IMR-90 (cell line): ENCODE measurements around the gene RBBP8. TPM values are rescaled to one million over a fixed set of nuclear protein-coding genes. Genes with fewer than 3 reads are reported as not detected.

Experiments
- ATAC-seq: fragments of 200-7000 bp; cut with Tn5 transposase; 2 replicates; pipeline ENCODE4 v1.9.1; 2020; ENCODE audit warnings: low read depth, mild to moderate bottlenecking, moderate library complexity
- BruUV-seq: library from RNA; stranded (reverse); fragments of 400-500 nt; replicated peaks from 2 replicates; lab custom pipeline; 2021; lab: Mats Ljungman, UMichigan
- CTCF ChIA-PET: fragments of 300-600 bp; formaldehyde crosslinking; extraction: SDS; loops from one replicate; lab custom pipeline; 2021; ENCODE audit warnings: antibody characterized with exemption; lab: Yijun Ruan, JAX
- POLR2A ChIA-PET: fragments of 300-600 bp; sonication (Branson Sonifier 250); formaldehyde crosslinking; loops from one replicate; lab custom pipeline; 2022; ENCODE audit warnings: antibody characterized with exemption; ENCODE audit not compliant: unreplicated experiment; lab: Charles Lee
- DNase-seq: peaks from one replicate; pipeline ENCODE4 v3.0.0; 2013
- H2AFZ ChIP-seq: replicated peaks from 2 replicates; pipeline ENCODE3; 2013; ENCODE audit warnings: low read length, mild to moderate bottlenecking; ENCODE audit not compliant: poor library complexity
- H2AK5ac ChIP-seq: 2 replicates; pipeline ENCODE4 v1.6.1; 2013; ENCODE audit warnings: low read depth, low read length, inconsistent platforms
- H2AK9ac ChIP-seq: replicated peaks from 2 replicates; pipeline ENCODE3; 2013; ENCODE audit warnings: mild to moderate bottlenecking, low read depth, low read length, moderate library complexity; ENCODE audit not compliant: poor library complexity
- H2BK120ac ChIP-seq: 2 replicates; pipeline ENCODE4 v1.6.1; 2013; ENCODE audit warnings: low read depth, low read length, inconsistent platforms
- H2BK15ac ChIP-seq: 3 replicates; pipeline ENCODE4 v1.6.1; 2013; ENCODE audit warnings: low read depth, low read length, inconsistent platforms
- H2BK20ac ChIP-seq: 2 replicates; pipeline ENCODE4 v1.6.1; 2013; ENCODE audit warnings: low read depth, mild to moderate bottlenecking, inconsistent platforms, low read length, moderate library complexity
- H2BK5ac ChIP-seq: 2 replicates; pipeline ENCODE4 v1.6.1; 2013; ENCODE audit warnings: mild to moderate bottlenecking, low read depth, low read length, inconsistent platforms; ENCODE audit not compliant: poor library complexity, severe bottlenecking
- H3K14ac ChIP-seq: replicated peaks from 2 replicates; pipeline ENCODE4 v1.6.1; 2013; ENCODE audit warnings: low read depth, low read length, inconsistent platforms
- H3K18ac ChIP-seq: 2 replicates; pipeline ENCODE4 v1.6.1; 2013; ENCODE audit warnings: low read depth, low read length, control low read depth
- H3K23ac ChIP-seq: 2 replicates; pipeline ENCODE4 v1.6.1; 2013; ENCODE audit warnings: low read depth, low read length, inconsistent platforms
- H3K27ac ChIP-seq: 2 replicates; pipeline ENCODE4 v1.5.1; 2013; ENCODE audit warnings: mild to moderate bottlenecking, control low read depth, low read length; ENCODE audit not compliant: insufficient read depth
- H3K27me3 ChIP-seq: 2 replicates; pipeline ENCODE4 v1.6.1; 2013; ENCODE audit warnings: low read length; ENCODE audit not compliant: control insufficient read depth, insufficient read depth
- H3K36me3 ChIP-seq: 2 replicates; pipeline ENCODE4 v1.6.1; 2013; ENCODE audit warnings: low read length, mixed read lengths; ENCODE audit not compliant: control insufficient read depth, insufficient read depth
- H3K4ac ChIP-seq: 2 replicates; pipeline ENCODE4 v1.6.1; 2013; ENCODE audit warnings: low read depth, low read length, inconsistent platforms
- H3K4me1 ChIP-seq: 2 replicates; pipeline ENCODE4 v1.6.1; 2013; ENCODE audit warnings: low read length, mixed read lengths; ENCODE audit not compliant: control insufficient read depth, insufficient read depth
- H3K4me2 ChIP-seq: 2 replicates; pipeline ENCODE4 v1.6.1; 2013; ENCODE audit warnings: low read depth, mild to moderate bottlenecking, control low read depth, low read length, moderate library complexity
- H3K4me3 ChIP-seq: 2 replicates; pipeline ENCODE4 v1.5.1; 2013; ENCODE audit warnings: low read depth, mild to moderate bottlenecking, control low read depth, low read length, moderate library complexity; ENCODE audit not compliant: insufficient read depth
- H3K56ac ChIP-seq: 2 replicates; pipeline ENCODE4 v1.6.1; 2013; ENCODE audit warnings: low read length, inconsistent platforms; ENCODE audit not compliant: insufficient read depth; ENCODE audit errors: extremely low read depth
- H3K79me1 ChIP-seq, 2 experiments: 2 replicates each; pipeline ENCODE4 v1.6.1; 2013; ENCODE audit warnings: low read length in 2 of 2, inconsistent platforms in 1 of 2, low read depth in 1 of 2
- H3K9ac ChIP-seq: 2 replicates; pipeline ENCODE4 v1.6.1; 2013; ENCODE audit warnings: low read depth, low read length, control low read depth
- H3K9me1 ChIP-seq: 2 replicates; pipeline ENCODE4 v1.6.1; 2013; ENCODE audit warnings: low read length, inconsistent platforms; ENCODE audit not compliant: insufficient read depth
- H3K9me3 ChIP-seq: 2 replicates; pipeline ENCODE4 v1.6.1; 2013; ENCODE audit warnings: low read length; ENCODE audit not compliant: control insufficient read depth, insufficient read depth
- H4K20me1 ChIP-seq: 2 replicates; pipeline ENCODE4 v1.6.1; 2013; ENCODE audit warnings: low read length, inconsistent platforms; ENCODE audit not compliant: insufficient read depth
- H4K5ac ChIP-seq: 2 replicates; pipeline ENCODE4 v1.6.1; 2013; ENCODE audit warnings: mild to moderate bottlenecking, low read depth, low read length, control low read depth
- H4K8ac ChIP-seq, 2 experiments: 2 replicates each; pipeline ENCODE4 v1.6.1; 2013; ENCODE audit warnings: low read depth in 2 of 2, low read length in 2 of 2, control low read depth in 1 of 2, inconsistent platforms in 1 of 2
- H4K91ac ChIP-seq: 2 replicates; pipeline ENCODE4 v1.6.1; 2013; ENCODE audit warnings: low read depth, low read length, inconsistent platforms; ENCODE audit not compliant: insufficient read depth
- BHLHE40 ChIP-seq: fragments of 150-350 bp; IDR thresholded peaks from 2 replicates; pipeline ENCODE4 v1.6.1; 2016; ENCODE audit warnings: mild to moderate bottlenecking, low read depth, low read length
- CEBPB ChIP-seq: IDR thresholded peaks from 2 replicates; pipeline ENCODE4 v1.6.1; 2012; ENCODE audit warnings: low read depth, low read length, improper control_type of control experiment
- CHD1 ChIP-seq: IDR thresholded peaks from 2 replicates; pipeline ENCODE4 v1.6.1; 2012; ENCODE audit warnings: low read depth, low read length, improper control_type of control experiment
- CTCF ChIP-seq: conservative IDR thresholded peaks from 2 replicates; pipeline ENCODE4 v1.5.1; 2012; ENCODE audit warnings: mild to moderate bottlenecking, low read depth, low read length, improper control_type of control experiment
- ELK1 ChIP-seq: fragments of 150-350 bp; IDR thresholded peaks from 2 replicates; pipeline ENCODE4 v1.6.1; 2016; ENCODE audit warnings: low read depth, mild to moderate bottlenecking, low read length, moderate library complexity, borderline replicate concordance
- FOS ChIP-seq: fragments of 150-350 bp; IDR thresholded peaks from 2 replicates; pipeline ENCODE4 v1.6.1; 2016; ENCODE audit warnings: low read depth, low read length
- MAFK ChIP-seq: IDR thresholded peaks from 2 replicates; pipeline ENCODE4 v1.6.1; 2012; ENCODE audit warnings: low read depth, low read length, improper control_type of control experiment
- MAZ ChIP-seq: IDR thresholded peaks from 2 replicates; pipeline ENCODE4 v1.6.1; 2012; ENCODE audit warnings: low read depth, mild to moderate bottlenecking, low read length, improper control_type of control experiment, moderate library complexity, borderline replicate concordance
- MXI1 ChIP-seq: IDR thresholded peaks from 2 replicates; pipeline ENCODE4 v1.6.1; 2012; ENCODE audit warnings: low read depth, mild to moderate bottlenecking, low read length, moderate library complexity, borderline replicate concordance
- NFE2L2 ChIP-seq: fragments of 150-350 bp; IDR thresholded peaks from 2 replicates; pipeline ENCODE4 v1.6.1; 2016; ENCODE audit warnings: low read depth, mild to moderate bottlenecking, low read length
- POLR2A ChIP-seq: IDR thresholded peaks from 2 replicates; pipeline ENCODE4 v1.6.1; 2012; ENCODE audit warnings: mild to moderate bottlenecking, low read depth, low read length
- RAD21 ChIP-seq: IDR thresholded peaks from 2 replicates; pipeline ENCODE4 v1.6.1; 2012; ENCODE audit warnings: low read length, improper control_type of control experiment
- RCOR1 ChIP-seq: IDR thresholded peaks from 2 replicates; pipeline ENCODE4 v1.6.1; 2012; ENCODE audit warnings: mild to moderate bottlenecking, low read length, improper control_type of control experiment; ENCODE audit not compliant: insufficient replicate concordance
- RFX5 ChIP-seq: IDR thresholded peaks from 2 replicates; pipeline ENCODE4 v1.8.0; 2012; ENCODE audit warnings: low read depth, mild to moderate bottlenecking, low read length, moderate library complexity
- SMC3 ChIP-seq: fragments of 150-350 bp; IDR thresholded peaks from 2 replicates; pipeline ENCODE4 v1.6.1; 2016; ENCODE audit warnings: low read depth, mild to moderate bottlenecking, antibody characterized with exemption, low read length, moderate library complexity
- USF2 ChIP-seq: fragments of 150-350 bp; IDR thresholded peaks from 2 replicates; pipeline ENCODE4 v1.6.1; 2017; ENCODE audit warnings: mild to moderate bottlenecking, antibody characterized with exemption, low read length, low read depth
- WGBS, 2 experiments: methylation state at CpG; one replicate each; pipeline versions ENCODE4 v1.1.5 to v1.1.7; 2013; ENCODE audit warnings: missing lambda C conversion rate in 2 of 2; ENCODE audit not compliant: insufficient read length in 1 of 2; ENCODE audit errors: extremely low coverage in 2 of 2; 5-methylcytosine and 5-hydroxymethylcytosine counted together
- dilution Hi-C: fragments of 300-500 bp; cut with HindIII; formaldehyde crosslinking; loops from one replicate; pipeline ENCODE4 v1.14.3; 2018; ENCODE audit warnings: low sequenced_read_pairs; ENCODE audit not compliant: unreplicated experiment
- in situ Hi-C: fragments of 300-500 bp; cut with MboI; formaldehyde crosslinking; loops from 3 replicates; pipeline ENCODE4 v1.14.3; 2019; ENCODE audit warnings: low sequenced_read_pairs, inconsistent platforms, mixed read lengths
- intact Hi-C: fragments of 100-400 bp; cut with micrococcal nuclease; formaldehyde crosslinking; loops from 2 replicates; pipeline ENCODE4 v1.10.0; 2022
- polyA plus RNA-seq, 3 experiments: library from polyadenylated mRNA; depleted of rRNA; stranded (reverse); fragments of >200 nt; gene quantifications; 2 replicates each; pipeline ENCODE4 v1.2.3, GENCODE V29; 2012; ENCODE audit warnings: low replicate concordance in 1 of 3
- total RNA-seq: library from RNA; depleted of rRNA; stranded (reverse); fragments of >200 nt; gene quantifications from 2 replicates; pipeline ENCODE4 v1.2.3, GENCODE V29; 2012

RBBP8 gene
- total and polyA plus RNA-seq, 2 of the 4 experiments (the other 2 are of a cell fraction) = 12.0 to 21.1 TPM

- no CpG with 5 or more reads among the region's 1 CpG for WGBS, 2 experiments
- no peak for TF ChIP-seq CHD1
- TF ChIP-seq RFX5 = no peak
- TF ChIP-seq CTCF = no peak
- TF ChIP-seq POLR2A = no peak
- no peak for TF ChIP-seq BHLHE40
- TF ChIP-seq USF2 = no peak
- TF ChIP-seq MAFK = no peak
- no peak for TF ChIP-seq CEBPB
- TF ChIP-seq ELK1 = no peak
- no peak for TF ChIP-seq RCOR1
- TF ChIP-seq MAZ = no peak
- TF ChIP-seq FOS = no peak
- TF ChIP-seq NFE2L2 = no peak
- no peak for TF ChIP-seq SMC3
- TF ChIP-seq RAD21 = no peak
- TF ChIP-seq MXI1 = no peak
- intact Hi-C loops (no loop called here), dilution Hi-C loops (no loop called here), in situ Hi-C loops (no loop called here)
- H2BK120ac ChIP-seq = no peak overlapping the region
- H3K9ac ChIP-seq = no peak overlapping the region
- H2BK5ac ChIP-seq = no peak overlapping the region
- no peak overlapping the region for H2AFZ ChIP-seq
- H3K4me1 ChIP-seq = no peaks in the 10 kb centered on the region
- no peak overlapping the region for H3K18ac ChIP-seq
- H3K4ac ChIP-seq = no peak overlapping the region
- H3K27ac ChIP-seq = no peak overlapping the region
- ChIA-PET POLR2A (no interaction called here), CTCF (no interaction called here)
- H3K27me3 ChIP-seq = no peaks in the 10 kb centered on the region
- H4K5ac ChIP-seq = no peak overlapping the region
- BruUV-seq = no TSS peak
- no peak overlapping the region for H2AK9ac ChIP-seq
- H3K56ac ChIP-seq = no peak overlapping the region
- no peak overlapping the region for H2AK5ac ChIP-seq
- no peak overlapping the region for H2BK20ac ChIP-seq
- no peaks in the 10 kb centered on the region for H3K79me1 ChIP-seq
- H3K14ac ChIP-seq = no peak overlapping the region
- no peak overlapping the region for H3K4me3 ChIP-seq
- H3K23ac ChIP-seq = no peak overlapping the region
- no peak overlapping the region for H4K8ac ChIP-seq
- H4K20me1 ChIP-seq = no peaks in the 10 kb centered on the region
- H3K9me3 ChIP-seq = no peaks in the 10 kb centered on the region
- H2BK15ac ChIP-seq = no peak overlapping the region
- H3K9me1 ChIP-seq = 0 out of 2 replicates have a peak, but pooled peaks cover 2% of the 10 kb centered on the region
- 0 out of 2 replicates have a peak, but pooled peaks cover 3% of the 10 kb centered on the region for H3K36me3 ChIP-seq
- H4K91ac ChIP-seq = no peak overlapping the region
- H3K4me2 ChIP-seq = no peak overlapping the region
- ATAC-seq (no peak), DNase-seq (no peak)
Measured at GRCh38 chr18:23012249-23012648, 79.1 kb downstream of the RBBP8 start.
